ENCODE results near the gene VWA2. TPM values are rescaled to one million over a fixed set of nuclear protein-coding genes. Genes with fewer than 3 reads are reported as not detected.

VWA2 gene
- total RNA-seq, 4 donors from 2014 or later: under 0.01 to 0.52 (median 0.17) TPM

GRCh38 chr10:114206902-114207301 is 32.2 kb upstream of the VWA2 start:
- Histone ChIP-seq H3K4me3 (no peak overlapping the region), H3K27ac (replicated peaks in 1 of 4) (no peak overlapping the region), H3K4me1 (no peaks in the 10 kb centered on the region), H3K36me3 (no peaks in the 10 kb centered on the region), H3K9me3 (no peaks in the 10 kb centered on the region), H3K27me3 (no peaks in the 10 kb centered on the region)
- TF ChIP-seq, protein P1, sequence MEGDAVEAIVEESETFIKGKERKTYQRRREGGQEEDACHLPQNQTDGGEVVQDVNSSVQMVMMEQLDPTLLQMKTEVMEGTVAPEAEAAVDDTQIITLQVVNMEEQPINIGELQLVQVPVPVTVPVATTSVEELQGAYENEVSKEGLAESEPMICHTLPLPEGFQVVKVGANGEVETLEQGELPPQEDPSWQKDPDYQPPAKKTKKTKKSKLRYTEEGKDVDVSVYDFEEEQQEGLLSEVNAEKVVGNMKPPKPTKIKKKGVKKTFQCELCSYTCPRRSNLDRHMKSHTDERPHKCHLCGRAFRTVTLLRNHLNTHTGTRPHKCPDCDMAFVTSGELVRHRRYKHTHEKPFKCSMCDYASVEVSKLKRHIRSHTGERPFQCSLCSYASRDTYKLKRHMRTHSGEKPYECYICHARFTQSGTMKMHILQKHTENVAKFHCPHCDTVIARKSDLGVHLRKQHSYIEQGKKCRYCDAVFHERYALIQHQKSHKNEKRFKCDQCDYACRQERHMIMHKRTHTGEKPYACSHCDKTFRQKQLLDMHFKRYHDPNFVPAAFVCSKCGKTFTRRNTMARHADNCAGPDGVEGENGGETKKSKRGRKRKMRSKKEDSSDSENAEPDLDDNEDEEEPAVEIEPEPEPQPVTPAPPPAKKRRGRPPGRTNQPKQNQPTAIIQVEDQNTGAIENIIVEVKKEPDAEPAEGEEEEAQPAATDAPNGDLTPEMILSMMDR (IDR thresholded peaks at IDR 0.05): no peak
- no peak for TF ChIP-seq POLR2A (IDR thresholded peaks at IDR 0.05; ENCODE audit: low read depth)
- no peak for TF ChIP-seq EP300 (IDR thresholded peaks at IDR 0.05)
- no peak for TF ChIP-seq POLR2AphosphoS5 (IDR thresholded peaks at IDR 0.05)
- 88% methylated on average over 2 of the region's 2 CpGs for WGBS
- no peak for DNase-seq (ENCODE audit: extremely low spot score)
- intact Hi-C loops (cut with DNase I): no loop called here

DNA sequence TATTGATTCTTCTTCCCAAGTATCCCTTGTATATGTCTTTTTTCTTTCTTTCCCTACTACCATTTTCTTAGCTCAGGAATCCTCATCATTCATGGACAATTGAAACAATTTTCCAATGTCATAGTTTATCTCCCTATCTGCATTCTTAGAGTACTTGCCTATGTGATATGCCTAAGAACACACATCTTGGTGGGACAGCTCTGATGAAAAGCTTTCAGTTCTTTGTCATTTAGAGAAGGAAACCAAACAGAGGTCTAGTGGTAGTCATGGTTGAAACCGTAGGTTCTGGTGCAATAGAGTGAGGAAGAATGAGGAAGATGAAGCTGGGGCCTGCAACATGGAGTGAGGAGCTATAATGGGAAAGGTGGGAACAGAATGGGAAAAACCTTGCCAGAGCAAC is 31.7 kb upstream of the VWA2 start:
- TF ChIP-seq, protein P1 (IDR thresholded peaks at IDR 0.05): no peak
- DNase-seq (ENCODE audit: extremely low spot score): no peak
- no peaks in the 10 kb centered on the region for H3K9me3 ChIP-seq
- H3K4me1 ChIP-seq: no peaks in the 10 kb centered on the region
- no peaks in the 10 kb centered on the region for H3K27me3 ChIP-seq
- intact Hi-C loops (cut with DNase I): no loop called here
- 52% methylated on average over 1 of the region's 1 CpG for WGBS
- no peaks in the 10 kb centered on the region for H3K36me3 ChIP-seq
- no peak overlapping the region for H3K27ac ChIP-seq (replicated peaks in 1 of 4)
- no peak overlapping the region for H3K4me3 ChIP-seq

DNA sequence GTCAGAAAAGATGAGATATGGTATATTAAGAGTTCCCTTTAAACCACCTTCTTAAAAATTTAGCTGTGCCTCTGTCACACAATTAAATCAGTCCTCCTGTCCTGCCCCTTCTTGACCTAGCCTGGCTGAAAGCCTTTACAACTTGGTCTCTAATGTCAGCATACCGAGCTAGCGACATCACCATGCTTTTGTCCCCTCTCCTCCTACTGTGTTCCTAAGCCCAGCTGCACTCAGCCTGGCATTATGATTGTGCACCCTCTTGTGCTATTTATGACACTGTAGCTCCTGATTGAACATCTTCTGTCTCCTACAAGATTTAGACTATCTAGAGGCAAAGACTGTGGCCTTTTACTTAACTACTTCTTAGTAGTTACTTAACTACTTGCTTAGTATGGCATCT is 30.7 kb upstream of the VWA2 start:
- Histone ChIP-seq H3K4me3 (no peak overlapping the region), H3K4me1 (no peaks in the 10 kb centered on the region), H3K27me3 (no peaks in the 10 kb centered on the region), H3K9me3 (no peaks in the 10 kb centered on the region), H3K27ac (replicated peaks in 1 of 4) (no peak overlapping the region), H3K36me3 (no peaks in the 10 kb centered on the region)
- WGBS: 100% methylated on average over 2 of the region's 2 CpGs
- no peak for DNase-seq (ENCODE audit: extremely low spot score)
- intact Hi-C loops (cut with DNase I): no loop called here
- TF ChIP-seq, protein P1 (IDR thresholded peaks at IDR 0.05): no peak
- TF ChIP-seq POLR2AphosphoS5 (IDR thresholded peaks at IDR 0.05): no peak
- TF ChIP-seq POLR2A (IDR thresholded peaks at IDR 0.05; ENCODE audit: low read depth): no peak
- TF ChIP-seq EP300 (IDR thresholded peaks at IDR 0.05): no peak

DNA sequence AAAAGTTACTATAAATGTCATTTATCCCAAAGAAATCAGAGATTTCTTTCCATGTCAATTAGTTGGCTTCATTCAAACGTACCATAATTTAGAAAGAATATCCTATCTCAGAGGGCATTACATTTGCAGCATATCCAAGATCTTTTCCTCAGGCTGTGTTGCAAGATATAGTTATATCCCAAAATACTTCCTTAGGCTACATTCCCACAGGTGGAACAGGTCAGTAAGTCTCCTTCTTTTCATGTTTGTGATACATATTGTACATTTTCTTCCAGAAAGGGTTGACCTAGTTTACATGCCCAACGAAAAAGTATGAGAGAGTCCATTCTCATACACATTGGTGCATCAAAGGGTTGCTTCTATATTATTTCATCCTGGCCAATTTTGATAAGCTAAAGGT is 26.9 kb upstream of the VWA2 start:
- WGBS: 85% methylated on average over 2 of the region's 2 CpGs
- Histone ChIP-seq H3K27ac (replicated peaks in 1 of 4) (no peak overlapping the region), H3K4me1 (no peaks in the 10 kb centered on the region), H3K4me3 (no peak overlapping the region), H3K36me3 (no peaks in the 10 kb centered on the region), H3K27me3 (no peaks in the 10 kb centered on the region), H3K9me3 (no peaks in the 10 kb centered on the region)
- no peak for TF ChIP-seq POLR2A (IDR thresholded peaks at IDR 0.05; ENCODE audit: low read depth)
- TF ChIP-seq POLR2AphosphoS5 (IDR thresholded peaks at IDR 0.05): no peak
- TF ChIP-seq, protein P1 (IDR thresholded peaks at IDR 0.05): no peak
- no peak for TF ChIP-seq EP300 (IDR thresholded peaks at IDR 0.05)
- intact Hi-C loops (cut with DNase I): no loop called here
- no peak for DNase-seq (ENCODE audit: extremely low spot score)

DNA sequence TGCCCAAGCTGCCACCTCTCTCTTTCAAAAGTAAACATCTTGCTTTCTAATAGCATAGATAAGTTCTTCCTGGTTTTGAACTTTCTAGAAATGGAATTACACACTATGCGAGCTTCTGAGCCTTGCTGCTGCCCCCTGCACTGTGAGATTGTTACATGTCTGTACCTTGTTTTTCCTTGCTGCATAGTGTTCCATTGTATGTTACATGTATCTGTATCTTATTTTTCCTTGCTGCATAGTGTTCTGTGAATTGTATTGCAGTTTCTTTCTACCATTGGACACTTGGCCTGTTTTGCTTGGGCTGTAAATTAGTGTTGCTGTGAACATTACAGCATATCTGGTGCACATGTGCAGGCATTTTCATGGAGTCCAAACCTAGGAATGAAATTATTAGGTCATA is 24.0 kb upstream of the VWA2 start:
- H3K36me3 ChIP-seq: no peaks in the 10 kb centered on the region
- WGBS: 100% methylated on average over 1 of the region's 1 CpG
- no peak for DNase-seq (ENCODE audit: extremely low spot score)
- TF ChIP-seq POLR2AphosphoS5 (IDR thresholded peaks at IDR 0.05): no peak
- no peak for TF ChIP-seq EP300 (IDR thresholded peaks at IDR 0.05)
- no peak for TF ChIP-seq POLR2A (IDR thresholded peaks at IDR 0.05; ENCODE audit: low read depth)
- TF ChIP-seq, protein P1 (IDR thresholded peaks at IDR 0.05): no peak
- intact Hi-C loops (cut with DNase I): no loop called here
- no peaks in the 10 kb centered on the region for H3K4me1 ChIP-seq
- H3K4me3 ChIP-seq: no peak overlapping the region
- no peaks in the 10 kb centered on the region for H3K27me3 ChIP-seq
- no peak overlapping the region for H3K27ac ChIP-seq (replicated peaks in 1 of 4)
- H3K9me3 ChIP-seq: no peaks in the 10 kb centered on the region
